Caki2 (cell line): Measurements from ENCODE around the gene SLC12A6. TPM values are rescaled to one million over a fixed set of nuclear protein-coding genes. Genes with fewer than 3 reads are reported as not detected.
"Not testable (repeated sequence)": the region's sequence is repeated elsewhere in the genome, so short reads cannot be mapped to it uniquely, and the experiment has no call there.

Experiments used
- DNase-seq: peaks from one replicate; pipeline ENCODE4 v3.0.0-alpha.2; 2015; ENCODE audit warnings: low read depth
- in situ Hi-C: cut with HindIII; loops from 2 replicates; pipeline ENCODE4 v1.10.0; 2016; ENCODE audit warnings: low sequenced_read_pairs, low pct_unique_long_range_greater_than_20kb, mixed read lengths
- total RNA-seq: library from RNA; depleted of rRNA; stranded (reverse); fragments of >200 nt; shearing (Covaris generic); gene quantifications from 2 replicates; pipeline ENCODE4 v1.2.3, GENCODE V29; 2014; ENCODE audit warnings: low replicate concordance; rRNA removed

SLC12A6 gene
- total RNA-seq, result 0.29 and 0.71 TPM in 2 replicates

GRCh38 chr15:34337557-34338306 is at the start of gene SLC12A6:
Gene SLC12A6 (minus strand): TSS chr15:34337781. CDS start chr15:34336680, 1,101 bp downstream.
- DNase-seq, result peak; percentile 83
- in situ Hi-C loops, result no loop called here

GRCh38 chr15:34381829-34382521 is 44.4 kb upstream of the SLC12A6 start:
- in situ Hi-C loops, DNase-seq: not testable (repeated sequence)

GRCh38 chr15:34380491-34380890 is 42.9 kb upstream of the SLC12A6 start:
- in situ Hi-C loops, DNase-seq: not testable (repeated sequence)

- DNase-seq, result no peak
- in situ Hi-C loops, result no loop called here
Observed at GRCh38 chr15:34376856-34377255, 39.3 kb upstream of the SLC12A6 start.

- DNase-seq, in situ Hi-C loops: not testable (repeated sequence)
Observed at GRCh38 chr15:34375541-34375940, 38.0 kb upstream of the SLC12A6 start.

- no peak for DNase-seq
- in situ Hi-C loops, result no loop called here
Observed at GRCh38 chr15:34374816-34375215, 37.2 kb upstream of the SLC12A6 start.

GRCh38 chr15:34373951-34374350 is 36.4 kb upstream of the SLC12A6 start:
- DNase-seq, result no peak
- in situ Hi-C loops, result no loop called here

- in situ Hi-C loops, result no loop called here
- DNase-seq, result no peak
Observed at GRCh38 chr15:34370643-34371042, 33.1 kb upstream of the SLC12A6 start.

GRCh38 chr15:34370129-34370528 is 32.5 kb upstream of the SLC12A6 start:
- in situ Hi-C loops, result no loop called here
- DNase-seq, result no peak

GRCh38 chr15:34367101-34368081 is 29.8 kb upstream of the SLC12A6 start, which contains the start of gene LPCAT4:
Gene LPCAT4 (minus strand): TSS chr15:34367196. CDS start chr15:34367100, 96 bp downstream.
- in situ Hi-C loops, result no loop called here
- DNase-seq, result peak; percentile 91

- DNase-seq, result peak; percentile 69
- in situ Hi-C loops, result no loop called here
Observed at GRCh38 chr15:34366271-34367065, 28.9 kb upstream of the SLC12A6 start.

- in situ Hi-C loops, result no loop called here
- no peak for DNase-seq
Observed at GRCh38 chr15:34365836-34366235, 28.3 kb upstream of the SLC12A6 start.

- no peak for DNase-seq
- in situ Hi-C loops, result no loop called here
Observed at GRCh38 chr15:34365091-34365825, 27.7 kb upstream of the SLC12A6 start.

- in situ Hi-C loops, result no loop called here
Observed at GRCh38 chr15:34364041-34364440, 26.5 kb upstream of the SLC12A6 start.

GRCh38 chr15:34362047-34362773 is 24.6 kb upstream of the SLC12A6 start:
- no peak for DNase-seq
- in situ Hi-C loops, result no loop called here

More at GRCh38 chr15:34364041-34364440, 26.5 kb upstream of the SLC12A6 start:
- no peak for DNase-seq

- in situ Hi-C loops, result no loop called here
- no peak for DNase-seq
Observed at GRCh38 chr15:34361278-34361677, 23.7 kb upstream of the SLC12A6 start.
